ENCODE data around the gene PTGES.

DNA sequence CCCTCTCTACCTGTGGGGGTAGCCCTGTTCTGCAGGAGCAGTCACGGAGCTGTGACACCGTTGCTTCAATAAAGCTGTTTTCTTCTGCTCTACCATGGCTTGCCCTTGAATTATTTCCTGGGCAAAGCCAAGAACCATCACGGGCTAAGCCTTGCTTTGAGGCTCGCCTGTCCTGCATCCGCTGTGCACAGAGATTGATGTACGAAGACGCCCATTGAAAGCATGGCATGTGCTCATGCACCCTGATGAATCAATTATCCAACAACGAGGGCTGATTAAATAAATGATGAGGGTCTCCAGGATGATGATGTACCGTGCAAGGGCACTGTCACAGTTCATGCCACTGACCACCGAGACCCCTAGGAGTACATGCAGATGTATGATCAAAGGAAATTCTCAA, 20.7 kb downstream of the PTGES start:
- TF ChIP-seq POLR2A (IDR thresholded peaks at IDR 0.05; ENCODE audit: low read depth, low read length), result no peak
- no peak for TF ChIP-seq TAF1 (IDR thresholded peaks at IDR 0.05; ENCODE audit: low read depth, low read length)
- TF ChIP-seq POLR2AphosphoS5 (IDR thresholded peaks at IDR 0.05; ENCODE audit: low read depth, low read length), result no peak

Measured in GM12891 (cell line).